GM19351 (cell line): ENCODE measurements around the gene FOXD2.

Experiments used
- ATAC-seq: cut with Tn5 transposase; IDR thresholded peaks from one replicate; pipeline ENCODE4 v1.9.1; 2021; ENCODE audit warnings: mild to moderate bottlenecking, moderate library complexity; ENCODE audit not compliant: unreplicated experiment

The FOXD2 gene

GRCh38 chr1:47459253-47459788 lies 21.5 kb downstream of the FOXD2 start:
- no peak for ATAC-seq

- no peak for ATAC-seq
Observed at GRCh38 chr1:47460040-47460439, 22.2 kb downstream of the FOXD2 start.

- no peak for ATAC-seq
Observed at GRCh38 chr1:47460456-47460855, 22.6 kb downstream of the FOXD2 start.

GRCh38 chr1:47465605-47466004 lies 27.8 kb downstream of the FOXD2 start:
- no peak for ATAC-seq

- no peak for ATAC-seq
Observed at GRCh38 chr1:47468709-47469389, 31.0 kb downstream of the FOXD2 start.

- no peak for ATAC-seq
Observed at GRCh38 chr1:47469390-47469759, 31.5 kb downstream of the FOXD2 start.

GRCh38 chr1:47469910-47470309 lies 32.1 kb downstream of the FOXD2 start:
- ATAC-seq, result no peak

- ATAC-seq, result no peak
Observed at GRCh38 chr1:47471163-47471562, 33.3 kb downstream of the FOXD2 start.

- no peak for ATAC-seq
Observed at GRCh38 chr1:47474278-47475193, 36.7 kb downstream of the FOXD2 start.

- no peak for ATAC-seq
Observed at GRCh38 chr1:47477595-47478080, 39.8 kb downstream of the FOXD2 start.

GRCh38 chr1:47478090-47478489 lies 40.2 kb downstream of the FOXD2 start:
- ATAC-seq, result no peak

GRCh38 chr1:47479664-47480063 lies 41.8 kb downstream of the FOXD2 start:
- ATAC-seq, result no peak

GRCh38 chr1:47481936-47482335 lies 44.1 kb downstream of the FOXD2 start:
- no peak for ATAC-seq

- ATAC-seq, result no peak
Observed at GRCh38 chr1:47482786-47483185, 44.9 kb downstream of the FOXD2 start.

GRCh38 chr1:47483651-47484050 lies 45.8 kb downstream of the FOXD2 start:
- no peak for ATAC-seq

- ATAC-seq, result no peak
Observed at GRCh38 chr1:47485817-47486216, 48.0 kb downstream of the FOXD2 start.

GRCh38 chr1:47487332-47487731 lies 49.5 kb downstream of the FOXD2 start:
- ATAC-seq, result no peak

- no peak for ATAC-seq
Observed at GRCh38 chr1:47487850-47488450, 50.1 kb downstream of the FOXD2 start.
